ENCODE measurements around the gene CPSF4L. TPM values are rescaled to one million over a fixed set of nuclear protein-coding genes. Genes with fewer than 3 reads are reported as not detected.

Gene CPSF4L
- polyA plus RNA-seq, 1 donor (not counting 4 experiments of a cell fraction or from before 2014, with no cell fraction given) = not detected

GRCh38 chr17:73286863-73287296 lies 25.2 kb upstream of the CPSF4L start:
- Histone ChIP-seq H2AFZ (ENCODE audit: control insufficient read depth, low read length) (no peak overlapping the region), H3K79me2 (ENCODE audit: control insufficient read depth, insufficient read depth, low read length) (peaks cover 3% of the 10 kb centered on the region), H3K9me3 (ENCODE audit: control insufficient read depth, low read depth, low read length) (no peaks in the 10 kb centered on the region), H3K9ac (ENCODE audit: control insufficient read depth, extremely low read depth, insufficient read depth, low read length) (no peak overlapping the region), H3K36me3 (ENCODE audit: control insufficient read depth in 2 of 2, extremely low read depth in 1 of 2, insufficient read depth in 2 of 2, low read length in 2 of 2) (peaks cover 3 to 6% of the 10 kb centered on the region in 2 experiments), H3K27ac (ENCODE audit: control insufficient read depth, insufficient read depth, low read length) (no peak overlapping the region), H4K20me1 (ENCODE audit: control insufficient read depth, extremely low read depth, insufficient read depth, low read length) (peaks cover 6% of the 10 kb centered on the region), H3K27me3 (ENCODE audit: control insufficient read depth, extremely low read depth, insufficient read depth, low read length) (no peaks in the 10 kb centered on the region), H3K4me1 (ENCODE audit: control insufficient read depth, extremely low read depth, insufficient read depth, low read length) (peaks cover 26% of the 10 kb centered on the region), H3K9me1 (ENCODE audit: control insufficient read depth, extremely low read depth, insufficient read depth, low read length) (peaks cover 3% of the 10 kb centered on the region), H3K4me2 (ENCODE audit: control insufficient read depth, extremely low read depth, insufficient read depth, low read depth, low read length) (peak overlapping the region; percentile 37), H3K4me3 (ENCODE audit: control insufficient read depth in 2 of 3, extremely low read depth in 1 of 3, insufficient read depth in 2 of 3, low read depth in 1 of 3, low read length in 3 of 3) (no peak overlapping the region)
- dilution Hi-C loops (cut with MboI; ENCODE audit: extremely low pct_ligation_motif_present, low sequenced_read_pairs) = no loop called here
- FAIRE-seq (no peak), DNase-seq (ENCODE audit: low read depth, low spot score) (no peak)
- no peak for TF ChIP-seq CTCF (optimal IDR thresholded peaks at IDR 0.05 in 1 of 3, IDR thresholded peaks at IDR 0.05 in 1 of 3, conservative IDR thresholded peaks at IDR 0.05 in 1 of 3; ENCODE audit: extremely low read depth in 1 of 3, insufficient read depth in 2 of 3, low read length in 3 of 3)
- no peak for TF ChIP-seq EZH2 (IDR thresholded peaks at IDR 0.05; ENCODE audit: low read length)

- no peak for DNase-seq (ENCODE audit: low read depth, low spot score)
- Histone ChIP-seq H3K4me2 (ENCODE audit: control insufficient read depth, extremely low read depth, insufficient read depth, low read depth, low read length) (peak overlapping the region; percentile 37), H3K9me1 (ENCODE audit: control insufficient read depth, extremely low read depth, insufficient read depth, low read length) (no peaks in the 10 kb centered on the region), H2AFZ (ENCODE audit: control insufficient read depth, low read length) (no peak overlapping the region), H4K20me1 (ENCODE audit: control insufficient read depth, extremely low read depth, insufficient read depth, low read length) (peaks cover 6% of the 10 kb centered on the region), H3K4me1 (ENCODE audit: control insufficient read depth, extremely low read depth, insufficient read depth, low read length) (peaks cover 19% of the 10 kb centered on the region), H3K27me3 (ENCODE audit: control insufficient read depth, extremely low read depth, insufficient read depth, low read length) (no peaks in the 10 kb centered on the region), H3K36me3 (ENCODE audit: control insufficient read depth in 2 of 2, extremely low read depth in 1 of 2, insufficient read depth in 2 of 2, low read length in 2 of 2) (peaks cover 3 to 6% of the 10 kb centered on the region in 2 experiments), H3K9me3 (ENCODE audit: control insufficient read depth, low read depth, low read length) (no peaks in the 10 kb centered on the region), H3K4me3 (ENCODE audit: control insufficient read depth in 2 of 3, extremely low read depth in 1 of 3, insufficient read depth in 2 of 3, low read depth in 1 of 3, low read length in 3 of 3) (no peak overlapping the region), H3K9ac (ENCODE audit: control insufficient read depth, extremely low read depth, insufficient read depth, low read length) (no peak overlapping the region), H3K27ac (ENCODE audit: control insufficient read depth, insufficient read depth, low read length) (no peak overlapping the region), H3K79me2 (ENCODE audit: control insufficient read depth, insufficient read depth, low read length) (peaks cover 3% of the 10 kb centered on the region)
- FAIRE-seq = no peak
- TF ChIP-seq EZH2 (IDR thresholded peaks at IDR 0.05; ENCODE audit: low read length) = no peak
- no peak for TF ChIP-seq CTCF (optimal IDR thresholded peaks at IDR 0.05 in 1 of 3, IDR thresholded peaks at IDR 0.05 in 1 of 3, conservative IDR thresholded peaks at IDR 0.05 in 1 of 3; ENCODE audit: extremely low read depth in 1 of 3, insufficient read depth in 2 of 3, low read length in 3 of 3)
- dilution Hi-C loops (cut with MboI; ENCODE audit: extremely low pct_ligation_motif_present, low sequenced_read_pairs) = no loop called here
Measured at GRCh38 chr17:73285916-73286862, 24.5 kb upstream of the CPSF4L start.
